ENCODE results near the gene CCDC78.

Gene CCDC78

DNA sequence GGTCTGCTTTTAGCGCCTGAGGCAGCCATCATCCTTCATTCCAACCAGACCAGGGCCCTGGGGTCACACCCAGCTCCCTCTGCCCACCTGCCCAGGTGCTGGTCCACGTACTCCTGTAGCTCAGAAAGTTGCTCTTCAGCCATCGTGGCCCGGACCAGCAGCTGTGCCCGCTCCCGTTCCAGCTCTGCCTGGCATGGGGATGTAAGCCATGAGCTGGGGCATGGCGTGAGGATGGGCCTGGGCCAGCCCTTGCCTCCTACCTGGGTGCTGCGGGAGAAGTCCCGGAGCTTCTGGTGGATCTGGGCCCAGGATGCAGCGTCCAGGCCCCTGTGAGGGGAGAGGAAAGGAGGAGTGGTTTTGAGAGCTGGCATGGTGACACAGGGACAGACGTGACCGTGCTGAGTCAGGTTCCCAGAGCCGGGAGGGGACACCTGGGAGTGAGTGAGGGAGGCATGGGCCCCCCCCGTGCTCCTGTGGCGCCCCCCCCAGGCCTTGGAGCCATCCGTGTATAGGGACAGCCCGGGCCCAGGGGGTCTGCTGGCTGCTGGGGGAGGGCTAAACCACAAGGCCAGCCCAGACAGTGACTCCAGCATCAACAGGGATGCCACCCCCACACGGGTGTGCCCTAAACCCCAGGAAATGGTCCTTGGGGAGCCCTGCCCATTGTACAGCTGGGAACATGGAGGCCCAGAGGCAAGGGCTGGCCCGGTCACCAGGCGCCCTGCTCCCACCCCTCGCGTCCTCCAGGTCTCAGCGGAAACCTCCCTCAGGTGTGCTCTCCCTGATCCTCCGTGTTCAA, 3.2 kb downstream of the CCDC78 start:
- DNase-seq, result no peak

DNA sequence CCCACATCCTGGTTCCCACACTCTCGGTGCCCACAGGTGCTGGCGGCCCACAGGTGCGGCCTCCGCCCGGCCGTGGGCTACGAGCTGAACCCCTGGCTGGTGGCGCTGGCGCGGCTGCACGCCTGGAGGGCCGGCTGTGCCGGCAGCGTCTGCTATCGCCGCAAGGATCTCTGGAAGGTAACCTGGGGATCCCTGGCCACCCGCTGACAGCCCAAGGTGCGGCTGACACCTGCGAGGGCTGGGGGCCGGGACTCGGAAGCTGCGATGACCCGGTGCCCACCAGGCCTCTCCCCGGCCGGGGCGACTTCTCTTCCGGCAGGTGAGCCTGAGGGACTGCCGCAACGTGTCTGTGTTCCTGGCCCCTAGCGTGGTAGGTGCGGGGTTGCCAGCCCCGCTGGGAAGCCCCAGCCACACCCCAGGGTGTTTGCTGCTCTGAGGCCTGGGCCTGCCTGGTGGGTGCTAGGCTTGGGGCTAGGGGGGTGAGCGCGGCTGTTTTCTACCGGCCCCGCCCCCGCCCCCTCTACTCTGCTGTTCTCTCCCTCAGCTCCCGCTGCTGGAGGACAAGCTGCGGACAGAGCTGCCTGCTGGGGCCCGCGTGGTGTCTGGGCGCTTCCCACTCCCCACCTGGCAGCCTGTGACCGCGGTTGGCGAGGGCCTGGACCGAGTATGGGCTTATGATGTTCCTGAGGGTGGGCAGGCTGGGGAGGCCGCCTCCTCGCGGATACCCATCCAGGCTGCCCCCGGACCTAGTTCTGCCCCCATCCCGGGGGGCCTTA, 4.3 kb downstream of the CCDC78 start:
- DNase-seq, result no peak

DNA sequence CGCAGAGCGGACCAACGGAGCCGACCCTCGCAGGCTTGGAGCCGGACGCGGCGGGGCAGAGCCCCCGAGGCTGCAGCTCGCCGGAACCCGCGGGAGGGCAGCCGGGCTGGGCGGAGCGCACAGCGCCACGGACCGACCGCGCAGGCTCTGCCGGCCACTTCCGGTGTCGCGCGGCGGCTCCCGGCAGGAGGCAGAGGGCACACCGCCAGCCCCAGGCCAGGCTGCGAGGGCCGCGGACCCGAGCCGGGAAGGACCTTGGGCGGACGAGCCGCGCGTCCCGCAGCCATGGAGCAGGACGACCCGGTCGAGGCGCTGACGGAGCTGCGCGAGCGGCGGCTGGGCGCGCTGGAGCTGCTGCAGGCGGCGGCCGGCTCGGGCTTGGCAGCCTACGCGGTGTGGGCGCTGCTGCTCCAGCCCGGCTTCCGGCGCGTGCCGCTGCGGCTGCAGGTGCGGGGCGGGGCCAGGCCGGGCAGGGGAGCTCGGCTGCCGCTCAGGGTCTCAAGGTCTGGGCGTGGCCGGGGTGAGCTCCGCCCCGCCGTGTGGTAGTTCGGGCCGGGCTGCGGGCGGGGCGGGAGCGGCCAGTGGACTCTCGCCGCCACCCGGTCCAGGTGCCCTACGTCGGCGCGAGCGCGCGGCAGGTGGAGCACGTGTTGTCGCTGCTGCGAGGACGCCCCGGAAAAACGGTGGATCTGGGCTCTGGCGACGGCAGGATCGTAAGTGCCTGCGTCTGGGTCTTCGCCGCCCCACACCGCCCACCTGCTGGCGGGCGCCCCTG, 5.1 kb downstream of the CCDC78 start, which contains the start of gene ANTKMT:
Gene ANTKMT (plus strand): TSS at position 157 of the 775 bp plus-strand sequence. CDS start 129 bp downstream, at position 286.
- peak; percentile 60 for DNase-seq

DNA sequence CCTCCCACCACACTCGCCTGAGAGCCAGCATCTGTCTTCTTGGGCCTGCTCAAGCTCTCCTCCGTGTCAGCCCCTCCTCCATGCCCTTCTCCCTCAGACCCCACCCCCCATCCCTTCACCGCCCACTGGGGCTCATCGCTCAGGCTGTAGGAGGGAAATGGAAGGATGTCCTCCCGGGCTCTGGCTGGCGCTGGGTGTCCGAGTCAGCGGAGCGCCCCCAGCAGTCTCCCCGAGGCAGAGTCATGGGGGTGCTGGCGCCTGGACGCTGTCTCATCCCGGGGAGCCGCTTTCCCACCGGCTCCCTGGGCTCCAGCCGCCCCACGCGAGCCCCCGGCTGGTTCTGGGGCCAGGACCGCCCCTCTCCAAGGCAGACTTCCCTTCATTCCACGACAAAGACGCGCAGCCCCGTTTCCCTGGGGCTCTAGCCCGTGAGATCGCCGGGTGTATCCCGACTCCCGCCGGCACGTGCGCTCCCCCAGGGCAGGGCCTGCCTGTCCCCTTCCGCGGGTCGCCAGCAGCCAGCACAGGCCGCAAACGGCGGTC, 5.7 kb downstream of the CCDC78 start:
- no peak for DNase-seq

DNA sequence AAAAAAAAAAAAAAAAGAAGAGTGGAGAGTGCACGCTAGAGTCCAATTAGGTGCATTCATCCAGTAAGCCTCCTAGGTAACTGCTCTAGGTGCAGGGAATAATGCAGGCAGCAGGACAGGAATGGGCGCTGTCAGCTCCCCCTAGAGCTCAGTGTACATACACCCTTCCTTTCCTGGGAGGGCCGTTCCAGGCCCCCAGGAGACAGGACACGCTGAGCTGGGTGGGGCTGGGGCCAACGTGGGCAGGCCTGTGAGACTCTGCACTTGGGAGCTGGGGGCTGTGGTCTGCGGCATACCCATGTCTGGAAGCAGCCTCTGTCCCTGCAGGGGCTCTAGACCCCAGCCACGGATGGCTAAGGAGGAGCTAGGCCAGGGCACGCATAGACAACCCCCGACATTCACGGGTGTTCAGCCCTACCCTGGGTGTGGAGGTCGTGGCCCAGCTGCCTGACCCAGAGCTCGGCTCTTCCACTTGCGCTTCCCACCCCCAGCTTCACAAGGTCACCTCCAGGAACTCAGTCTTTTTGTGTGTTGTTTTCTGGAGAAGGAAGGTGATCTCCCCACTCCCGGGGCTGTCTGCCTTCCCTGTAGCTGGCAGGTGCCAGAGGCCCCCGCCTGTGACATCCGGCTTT, 6.3 kb downstream of the CCDC78 start:
- DNase-seq, result no peak

DNA sequence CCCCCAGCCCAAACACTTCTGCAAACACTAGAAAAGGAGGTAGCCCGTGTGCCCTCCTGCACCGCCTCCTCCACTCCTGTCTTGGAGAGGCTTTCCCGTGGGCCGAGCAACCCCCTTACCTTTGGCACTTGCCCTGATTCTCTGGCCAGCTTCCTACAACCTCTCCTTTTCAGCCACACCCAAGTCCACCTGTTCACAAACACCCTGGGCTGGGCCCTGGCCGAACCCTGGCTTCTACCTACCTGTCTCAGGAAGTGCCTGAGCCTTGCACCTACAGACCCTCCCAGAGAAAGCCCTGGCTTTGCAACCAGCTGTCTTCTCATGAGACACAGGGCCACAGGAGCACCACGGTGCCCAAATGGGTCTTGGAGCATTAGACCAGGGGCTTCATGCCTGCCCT, 7.3 kb downstream of the CCDC78 start:
- no peak for DNase-seq

DNA sequence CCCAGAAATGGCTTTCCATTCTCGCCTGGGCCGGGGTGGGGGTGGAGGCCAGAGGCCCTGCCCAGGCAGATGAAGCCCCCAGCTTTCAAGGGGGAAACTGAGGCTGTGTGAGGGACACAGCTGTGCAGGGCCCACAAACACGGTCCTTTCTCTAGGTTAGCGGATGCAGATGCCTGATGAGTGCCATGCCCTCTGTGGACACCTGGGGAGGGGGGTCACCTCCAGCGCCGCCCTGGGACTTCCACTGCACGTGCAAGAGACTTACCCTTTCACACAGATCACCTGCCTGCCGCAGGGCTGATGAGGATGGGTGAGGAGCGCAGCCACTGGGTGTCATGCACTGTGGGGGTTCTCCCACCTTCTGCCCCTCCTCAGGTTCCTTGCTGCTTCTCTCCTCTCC, 7.9 kb downstream of the CCDC78 start:
- DNase-seq, result no peak

DNA sequence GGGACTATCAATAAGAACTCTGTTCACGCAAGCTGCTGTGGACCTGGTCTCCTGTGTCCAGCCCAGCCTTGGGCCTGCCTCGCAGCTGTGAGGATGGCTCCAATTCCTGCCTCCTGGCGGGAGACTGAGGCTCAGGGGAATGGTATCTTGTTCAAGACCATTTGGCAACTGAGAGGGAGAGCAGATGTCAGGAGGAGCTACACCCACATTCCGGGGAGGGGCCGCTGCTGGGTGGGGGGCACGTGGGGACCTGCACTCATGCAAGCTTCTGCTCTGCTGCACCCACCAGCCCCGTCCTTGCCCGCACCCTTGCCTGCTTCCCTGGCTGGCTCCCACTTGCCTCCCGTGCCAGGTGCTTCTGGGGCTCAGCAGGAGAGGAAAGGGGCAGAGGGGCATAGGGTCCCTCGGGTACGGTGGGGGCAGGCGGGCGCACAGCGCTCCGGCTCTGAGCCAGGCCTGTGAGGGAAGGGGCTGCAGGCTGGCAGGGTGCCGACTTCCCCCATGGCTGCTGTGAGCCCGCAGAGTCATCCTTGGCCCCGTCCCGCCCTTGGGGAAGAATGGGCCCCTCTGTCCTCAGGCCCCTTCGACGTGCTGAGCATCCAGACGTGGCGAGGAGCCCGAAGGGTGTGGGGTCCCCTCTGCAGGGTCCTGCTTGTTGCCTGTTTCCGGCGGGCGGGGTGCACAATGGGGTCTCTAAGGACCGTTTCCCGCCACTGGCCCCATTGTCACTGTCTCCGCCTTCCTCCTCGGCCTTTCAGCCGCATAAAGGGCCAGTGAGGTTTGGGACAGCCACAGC, 8.6 kb downstream of the CCDC78 start:
- no peak for DNase-seq

DNA sequence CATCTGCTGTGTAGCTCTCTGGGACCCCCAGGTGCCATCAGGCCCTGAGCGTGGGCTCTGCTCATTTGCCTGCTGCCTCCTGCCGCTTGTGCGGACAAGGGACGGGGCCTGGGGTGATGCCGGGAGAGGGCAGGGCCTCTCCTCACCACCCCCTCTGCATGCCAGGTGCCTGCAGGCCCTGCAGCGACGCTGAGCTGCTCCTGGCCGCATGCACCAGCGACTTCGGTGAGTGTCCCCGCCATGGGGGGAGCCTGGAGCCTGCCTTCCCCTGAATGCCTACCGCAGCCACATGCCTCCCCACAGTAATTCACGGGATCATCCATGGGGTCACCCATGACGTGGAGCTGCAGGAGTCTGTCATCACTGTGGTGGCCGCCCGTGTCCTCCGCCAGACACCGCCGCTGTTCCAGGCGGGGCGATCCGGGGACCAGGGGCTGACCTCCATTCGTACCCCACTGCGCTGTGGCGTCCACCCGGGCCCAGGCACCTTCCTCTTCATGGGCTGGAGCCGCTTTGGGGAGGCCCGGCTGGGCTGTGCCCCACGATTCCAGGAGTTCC, 9.4 kb downstream of the CCDC78 start:
- DNase-seq, result no peak

DNA sequence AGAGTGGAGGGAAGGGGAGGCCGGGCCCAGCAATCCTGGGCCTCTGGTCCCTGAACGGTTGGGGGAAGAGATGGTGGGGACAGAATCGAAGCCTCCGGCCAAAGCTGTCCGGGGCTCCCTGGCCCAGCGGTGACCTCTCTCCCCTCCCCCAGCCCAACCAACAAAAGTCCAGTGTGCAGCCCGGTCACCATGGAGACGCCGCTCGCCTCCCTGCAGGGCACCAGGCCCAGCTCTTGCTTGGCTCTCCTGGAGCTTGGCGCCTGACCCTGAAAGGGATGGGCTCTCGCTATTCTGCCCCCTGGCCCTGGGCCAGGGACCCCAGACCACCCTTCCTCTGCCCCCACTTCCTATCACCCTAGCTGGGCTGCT, 10.1 kb downstream of the CCDC78 start:
- no peak for DNase-seq

DNA sequence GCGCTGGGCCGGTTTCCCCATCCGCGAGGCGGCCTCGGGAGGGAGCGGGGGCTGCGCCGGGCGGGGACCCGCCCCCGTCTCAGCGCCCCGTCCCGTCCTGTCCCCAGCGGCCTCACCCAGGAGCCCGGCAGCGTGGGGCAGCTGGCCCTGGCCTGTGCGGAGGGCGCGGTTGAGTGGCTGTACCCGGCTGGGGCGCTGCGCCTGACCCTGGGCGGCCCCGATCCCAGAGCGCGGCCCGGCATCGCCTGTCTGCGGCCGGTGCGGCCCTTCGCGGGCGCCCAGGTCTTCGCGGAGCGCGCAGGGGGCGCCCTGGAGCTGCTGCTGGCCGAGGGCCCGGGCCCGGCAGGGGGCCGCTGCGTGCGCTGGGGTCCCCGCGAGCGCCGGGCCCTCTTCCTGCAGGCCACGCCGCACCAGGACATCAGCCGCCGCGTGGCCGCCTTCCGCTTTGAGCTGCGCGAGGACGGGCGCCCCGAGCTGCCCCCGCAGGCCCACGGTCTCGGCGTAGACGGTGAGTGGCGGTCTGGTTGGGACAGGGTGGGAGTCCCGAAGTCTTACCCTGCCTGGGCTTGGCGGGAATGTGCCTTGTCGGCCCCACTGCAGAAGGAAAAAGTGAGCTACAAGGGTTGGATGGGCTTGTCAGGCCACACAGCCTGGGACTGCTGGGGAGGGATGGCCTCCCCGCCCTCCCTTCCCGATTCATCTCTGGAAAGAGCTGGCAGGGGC, 10.6 kb downstream of the CCDC78 start:
- no peak for DNase-seq

DNA sequence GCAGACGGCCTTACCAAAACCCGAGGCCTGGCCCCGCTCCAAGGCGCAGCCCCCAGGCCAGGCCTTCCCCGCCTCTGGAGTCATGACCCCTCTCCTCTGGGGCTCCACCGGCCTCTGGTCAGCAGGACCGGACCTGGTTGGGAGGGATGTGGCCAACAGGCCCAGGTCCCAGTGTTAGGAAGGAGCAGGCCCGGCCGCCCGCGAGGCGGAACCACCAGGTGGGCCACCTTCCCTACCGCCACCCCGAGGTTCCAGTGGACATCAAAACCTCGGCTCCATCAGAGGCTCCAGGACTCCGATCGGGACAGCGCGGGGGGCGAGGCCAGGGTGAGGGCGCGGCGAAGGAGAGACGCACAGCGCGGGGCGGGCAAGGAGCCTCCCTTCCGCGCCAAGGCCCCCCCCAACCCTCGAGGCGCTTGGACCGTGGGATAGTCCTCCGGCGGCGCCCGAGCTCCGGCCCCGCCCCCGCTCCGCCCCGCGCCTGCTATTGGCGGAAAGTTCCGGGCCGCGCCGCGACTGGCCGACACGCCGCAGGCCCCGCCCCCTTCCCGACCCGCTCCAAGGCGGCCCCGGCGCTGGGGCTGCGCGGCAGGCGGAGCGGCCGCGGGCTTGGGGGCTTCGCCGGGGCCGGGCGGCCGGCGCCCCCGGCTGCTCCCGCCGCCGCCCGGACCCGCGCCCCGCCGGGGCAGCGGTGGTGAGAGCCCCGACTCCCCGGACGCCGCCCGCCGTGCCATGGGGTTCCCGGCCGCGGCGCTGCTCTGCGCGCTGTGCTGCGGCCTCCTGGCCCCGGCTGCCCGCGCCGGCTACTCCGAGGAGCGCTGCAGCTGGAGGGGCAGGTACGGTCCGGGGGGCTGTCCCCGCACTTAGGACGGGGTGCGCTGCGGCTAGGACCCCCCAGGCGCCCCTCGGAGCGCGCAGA, 11.4 kb downstream of the CCDC78 start, which contains the start of gene METRN:
Gene METRN (plus strand): TSS at position 561 of the 919 bp plus-strand sequence. CDS start 172 bp downstream, at position 733.
- peak; percentile 86 for DNase-seq

DNA sequence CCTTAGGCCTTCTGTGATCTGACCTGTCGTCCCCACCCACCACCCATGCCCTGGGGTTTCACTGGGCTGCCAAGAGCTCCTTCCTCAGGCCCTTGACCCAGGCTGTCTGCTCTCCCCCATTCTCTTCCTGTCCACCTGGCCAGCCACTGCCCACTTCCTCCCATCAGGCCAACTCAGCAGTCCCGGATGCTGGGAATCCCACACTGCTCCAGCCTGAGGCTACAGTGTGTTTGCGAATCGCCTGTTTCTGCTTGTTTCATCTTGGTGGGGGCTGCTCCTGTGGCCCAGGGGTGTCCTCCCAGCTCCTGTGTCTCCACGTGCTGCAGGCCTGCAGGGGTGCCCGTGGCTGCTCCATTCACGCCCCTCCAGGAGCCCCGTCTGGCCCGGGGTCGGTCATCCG, 12.2 kb downstream of the CCDC78 start:
- no peak for DNase-seq

DNA sequence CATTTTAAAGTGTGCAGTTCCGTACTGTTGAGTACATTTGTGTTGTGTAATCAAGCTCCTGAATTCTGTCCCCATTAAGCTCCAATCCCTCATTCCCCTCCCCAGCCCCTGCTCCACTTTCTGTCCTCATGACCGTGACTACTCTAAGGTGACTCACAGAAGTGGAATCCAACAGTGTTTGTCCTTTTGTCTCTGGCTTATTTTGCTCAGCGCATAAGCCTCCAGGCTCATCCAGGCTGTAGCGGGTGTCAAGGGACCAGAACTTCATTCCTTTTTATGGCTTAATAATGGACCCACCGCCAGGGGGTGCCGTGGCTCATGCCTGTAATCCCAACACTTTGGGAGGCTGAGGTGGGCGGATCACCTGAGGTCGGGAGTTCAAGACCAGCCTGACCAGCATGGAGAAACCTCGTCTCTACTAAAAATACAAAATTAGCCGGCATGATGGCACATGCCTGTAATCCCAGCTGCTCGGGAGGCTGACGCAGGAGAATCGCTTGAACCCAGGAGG, 13.4 kb downstream of the CCDC78 start:
- peak; percentile 85 for DNase-seq

DNA sequence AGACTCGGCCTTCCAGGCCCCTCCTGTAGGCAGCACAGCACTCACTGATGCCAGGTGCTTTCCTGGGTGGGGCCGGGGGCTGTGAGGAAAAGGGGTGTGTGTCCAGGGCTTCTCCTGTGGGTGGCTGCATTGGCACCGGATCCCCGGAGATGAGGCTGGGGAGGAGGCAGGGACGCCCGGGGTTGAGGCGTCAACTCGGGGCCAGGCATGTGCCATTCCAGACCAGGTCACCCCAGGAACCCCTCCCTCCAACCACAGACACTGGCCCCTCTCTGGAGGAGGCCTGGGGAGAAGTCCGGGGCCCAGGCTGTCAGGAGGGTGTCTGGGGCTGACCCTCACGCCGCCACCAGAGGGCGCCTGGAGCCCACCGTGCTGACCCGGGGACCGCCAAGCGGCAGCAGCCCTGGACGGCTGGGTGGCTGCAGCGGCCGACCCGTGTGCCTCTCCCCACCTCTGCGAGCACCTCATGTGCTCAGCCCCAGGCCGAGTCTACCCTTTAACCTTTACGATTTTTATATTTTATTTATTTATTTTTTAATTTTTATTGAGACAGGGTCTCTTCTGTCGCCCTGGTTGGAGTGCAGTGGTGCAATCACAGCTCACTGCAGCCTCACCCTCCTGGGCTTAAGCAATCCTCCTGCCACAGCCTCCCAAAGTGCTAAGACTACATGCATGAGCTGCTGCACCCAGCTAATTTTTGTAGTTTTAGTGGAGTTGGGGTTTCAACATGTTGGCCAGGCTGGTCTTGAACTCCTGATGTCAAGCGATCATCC, 14.5 kb downstream of the CCDC78 start:
- no peak for DNase-seq

DNA sequence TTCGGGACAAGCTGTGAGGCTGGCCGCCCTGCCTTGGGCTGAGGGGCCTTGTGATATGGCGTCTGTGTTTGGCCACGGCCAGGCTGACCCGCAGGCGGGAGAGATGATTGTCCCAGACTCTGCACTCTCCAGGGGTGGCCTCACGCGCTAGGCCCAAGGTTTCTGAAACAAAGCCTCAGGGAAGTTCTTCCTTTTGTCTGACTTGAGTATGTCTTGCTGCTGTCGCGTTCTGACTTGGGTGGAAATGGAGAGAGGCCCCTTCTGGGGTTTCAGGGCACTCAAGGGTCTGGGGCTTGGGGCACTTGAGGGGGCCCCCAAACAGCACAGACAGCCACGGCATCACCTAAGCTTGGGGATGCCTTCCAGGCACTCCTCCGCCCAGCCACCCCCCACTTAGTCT, 15.2 kb downstream of the CCDC78 start:
- no peak for DNase-seq

DNA sequence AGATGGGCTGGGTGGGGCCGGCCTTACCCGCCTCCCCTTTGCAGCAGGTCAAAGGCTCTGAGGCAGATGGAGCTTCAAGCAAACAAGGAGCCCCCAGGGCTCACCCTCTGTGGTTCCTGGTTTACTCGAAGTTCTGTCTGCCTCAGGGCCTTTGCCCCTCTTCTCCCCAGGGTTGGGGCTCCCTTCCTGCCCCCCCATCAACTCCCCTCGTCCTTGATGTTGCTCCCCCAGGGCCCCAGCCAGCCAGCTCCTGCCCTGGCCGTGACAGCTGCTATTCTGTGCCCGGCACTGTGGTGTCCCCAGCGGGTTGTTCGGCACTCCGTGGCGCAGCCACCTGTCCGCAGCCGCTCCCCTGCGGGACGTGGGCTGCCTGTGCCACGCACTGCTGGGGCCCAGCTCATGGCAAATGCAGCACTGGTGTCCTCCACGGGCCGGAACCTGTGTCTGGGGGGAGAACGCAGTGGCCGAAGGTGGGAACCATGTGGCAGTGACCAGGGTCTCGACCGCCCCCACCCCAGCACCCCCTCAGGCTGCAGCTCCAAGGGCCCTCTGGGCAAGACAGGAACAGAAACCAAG, 15.7 kb downstream of the CCDC78 start:
- DNase-seq, result no peak

Data from amniotic stem cell (primary cell).